Heart left ventricle (tissue), 16 donors: ENCODE results near the gene TRERF1. TPM values are rescaled to one million over a fixed set of nuclear protein-coding genes. Genes with fewer than 3 reads are reported as not detected.

Source experiments
- ATAC-seq, 4 donors: fragments of 200-7000 bp; cut with Tn5 transposase; one replicate each; pipeline ENCODE4 v1.9.1; 2020 to 2022; ENCODE audit warnings: moderate library complexity in 4 of 4, mild to moderate bottlenecking in 3 of 4, moderate number of reproducible peaks in 1 of 4
- DNase-seq, 5 donors: peaks; one replicate each; pipeline ENCODE4 v3.0.0-alpha.2; 2020
- H3K27ac ChIP-seq, 12 donors: fragments of 200-600 bp; sonication (generic) in 4 of 12; one replicate each; pipeline versions ENCODE4 v1.5.0 to v1.8.0; 2016 to 2022; ENCODE audit warnings: mild to moderate bottlenecking in 2 of 12
- H3K27me3 ChIP-seq, 9 donors: fragments of 200-600 bp; sonication (generic) in 2 of 9; one replicate each; pipeline versions ENCODE4 v1.5.1 to v1.8.0; 2016 to 2022; ENCODE audit warnings: mild to moderate bottlenecking in 3 of 9
- H3K36me3 ChIP-seq, 9 donors: fragments of 200-600 bp; sonication (generic) in 2 of 9; one replicate each; pipeline versions ENCODE4 v1.5.0 to v1.8.0; 2018 to 2022; ENCODE audit warnings: mild to moderate bottlenecking in 2 of 9
- H3K4me1 ChIP-seq, 12 donors: fragments of 200-600 bp; sonication (generic) in 4 of 12; one replicate each; pipeline versions ENCODE4 v1.5.0 to v1.8.0; 2016 to 2022; ENCODE audit warnings: mild to moderate bottlenecking in 3 of 12
- H3K4me3 ChIP-seq, 12 donors: fragments of 200-600 bp; sonication (generic) in 4 of 12; one replicate each; pipeline versions ENCODE4 v1.5.0 to v1.8.0; 2017 to 2022; ENCODE audit warnings: mild to moderate bottlenecking in 9 of 12, moderate library complexity in 4 of 12
- H3K9me3 ChIP-seq, 12 donors: fragments of 200-600 bp; sonication (generic) in 4 of 12; one replicate each; pipeline versions ENCODE4 v1.5.0 to v1.8.0; 2016 to 2022; ENCODE audit warnings: mild to moderate bottlenecking in 1 of 12
- CTCF ChIP-seq, 12 donors: fragments of 200-600 bp; sonication (generic) in 4 of 12; IDR thresholded peaks; one replicate each; pipeline versions ENCODE4 v1.5.0 to v1.8.0; 2018 to 2022; ENCODE audit warnings: antibody characterized with exemption in 12 of 12, mild to moderate bottlenecking in 5 of 12
- POLR2A ChIP-seq, 2 donors: fragments of 450-650 bp; IDR thresholded peaks; one replicate each; pipeline ENCODE4 v1.6.1; 2017; ENCODE audit warnings: antibody characterized with exemption in 2 of 2, mild to moderate bottlenecking in 2 of 2, moderate library complexity in 2 of 2
- WGBS, 4 donors: extraction: QIAGEN DNeasy Blood & Tissue Kit in 2 of 4; methylation state at CpG; one replicate each; pipeline versions ENCODE4 v1.1.5 to v1.1.7; 2013 to 2018; 5-methylcytosine and 5-hydroxymethylcytosine counted together
- intact Hi-C, 10 donors: fragments of 100-400 bp; cut with DNase I; formaldehyde crosslinking; loops; one replicate each; pipeline versions ENCODE4 v1.11.1 to v1.14.2; 2022
- polyA plus RNA-seq, 2 donors: library from polyadenylated mRNA; stranded (reverse); fragments of 200-250 nt; gene quantifications; one replicate each; pipeline ENCODE4 v1.2.3, GENCODE V29; 2013
- total RNA-seq, 9 donors: library from RNA; depleted of rRNA in 2 of 9; stranded (reverse); fragments of >200 nt in 2 of 9; fragmentation: NEBNext Ultra II Directional in 3 of 9; extraction: Animal tissue kit (Norgen Biotek cat#: 25700) in 3 of 9; gene quantifications; one replicate each; pipeline versions ENCODE4 v1.1.0 to v1.2.4, GENCODE V29; 2016 to 2023
- donor health status: ischemic (EF 13 %, LVEDD 7.1; RV severe dilation, severe dysfunction).
- donor health status: healthy with polysubstance abuse.
- donor health status: DM: no; HTN: yes; CAD: no.
- donor health status: DM: no; HTN: no; CAD: no.
- donor health status: ischemic (EF 25% LVEDD 6.9; RV normal size, moderate dysfunction).
- donor health status: ischemic (EF 25% LVEDD 5.7; RV mildly dilated, moderate dysfunction).
- donor health status: healthy.
- donor health status: DM: yes; HTN: yes; CAD: no.
- donor health status: ischemic (EF 35%, LVEDD 5.7; RV mildly dilated, moderate dysfunction).
- donor health status: nonischemic (EF 11% LVEDD 7.7; RV severe dilation, severe dysfunction).
- donor health status: DM: yes; HTN: yes; CAD: no.
- donor health status: PGD.
- donor health status: ischemic (EF 29% LVEDD 5.4; RV normal size, mild dysfunction).
- donor health status: nonischemic (EF 23%, LVEDD 6.1; RV moderate dilation, normal function).

TRERF1 gene
- total and polyA plus RNA-seq, 11 donors, result 0.53 to 4.5 (median 1.5) TPM

DNA sequence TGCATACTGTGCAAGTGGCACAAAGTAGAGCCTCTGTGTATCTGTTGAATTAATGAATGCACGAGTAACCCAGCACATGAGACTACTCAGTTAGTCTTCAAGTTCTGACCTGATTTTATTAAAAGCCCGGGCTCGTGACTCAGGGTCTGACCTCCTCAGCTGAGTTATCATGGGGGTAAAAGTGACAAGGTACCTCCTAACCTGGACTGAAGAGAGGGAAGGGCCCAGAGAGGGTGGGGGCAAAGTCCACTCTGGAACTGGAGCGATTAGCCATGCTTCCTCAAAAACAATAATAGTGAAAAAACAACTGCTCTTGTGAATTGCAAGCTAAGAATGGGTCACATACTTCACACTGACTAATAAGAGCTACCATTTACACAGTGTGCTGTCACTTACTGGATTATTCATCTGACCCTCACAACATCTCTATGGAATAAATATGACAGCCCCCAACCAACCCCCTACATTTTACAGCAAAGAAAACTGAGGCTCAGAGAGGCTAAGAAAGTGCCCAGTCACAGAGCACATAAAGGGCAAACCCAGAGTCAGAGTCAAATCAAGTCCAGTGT, 26.7 kb downstream of the TRERF1 start:
- no peaks in the 10 kb centered on the region for H3K9me3 ChIP-seq
- no peaks in the 10 kb centered on the region for H3K27me3 ChIP-seq
- no peak overlapping the region for H3K4me3 ChIP-seq
- H3K36me3 ChIP-seq, result no peaks in the 10 kb centered on the region
- no peak for DNase-seq
- no peak overlapping the region for H3K27ac ChIP-seq
- 79 to 88% (median 84%) methylated on average over 4 of the region's 4 CpGs for WGBS, 4 donors
- H3K4me1 ChIP-seq, result peaks cover 0 to 26% (median 18%) of the 10 kb centered on the region in 12 donors
- TF ChIP-seq CTCF (IDR thresholded peaks at IDR 0.05) (no peak), POLR2A (IDR thresholded peaks at IDR 0.05) (no peak)
- intact Hi-C loops, result no loop called here
- no peak for ATAC-seq

GRCh38 chr6:42423244-42423643, 28.5 kb downstream of the TRERF1 start:
- Histone ChIP-seq H3K36me3 (no peaks in the 10 kb centered on the region), H3K27me3 (no peaks in the 10 kb centered on the region), H3K4me3 (no peak overlapping the region), H3K4me1 (peaks cover 0 to 16% (median 5%) of the 10 kb centered on the region in 12 donors), H3K27ac (no peak overlapping the region), H3K9me3 (no peaks in the 10 kb centered on the region)
- ATAC-seq (no peak), DNase-seq (no peak)
- intact Hi-C loops, result no loop called here
- TF ChIP-seq CTCF (IDR thresholded peaks at IDR 0.05) (no peak), POLR2A (IDR thresholded peaks at IDR 0.05) (no peak)
- 86 to 96% (median 93%) methylated on average over 8 of the region's 8 CpGs for WGBS, 4 donors

- H3K4me1 ChIP-seq, result peaks cover 0 to 21% (median 0%) of the 10 kb centered on the region in 12 donors
- 96 to 98% (median 97%) methylated on average over 3 of the region's 3 CpGs for WGBS, 4 donors
- intact Hi-C loops, result no loop called here
These were observed 31.0 kb downstream of the TRERF1 start for GRCh38 chr6:42420741-42421140.

More at GRCh38 chr6:42420741-42421140, 31.0 kb downstream of the TRERF1 start:
- no peak for ATAC-seq
- Histone ChIP-seq H3K36me3 (no peaks in the 10 kb centered on the region), H3K27ac (no peak overlapping the region), H3K9me3 (no peaks in the 10 kb centered on the region), H3K4me3 (no peak overlapping the region), H3K27me3 (no peaks in the 10 kb centered on the region)
- no peak for TF ChIP-seq CTCF (IDR thresholded peaks at IDR 0.05)
- no peak for TF ChIP-seq POLR2A (IDR thresholded peaks at IDR 0.05)
- DNase-seq, result no peak
